Activated T-cell treated with anti-CD3 and anti-CD28 coated beads, Interleukin-2, amount 50 U/mL, for 48 hours (primary cell): ENCODE data around the gene ZNF227.
"Not testable (repeated sequence)": the region's sequence is repeated elsewhere in the genome, so short reads cannot be mapped to it uniquely, and the experiment has no call there.

Source experiments
- DNase-seq, 2 experiments: peaks; one replicate each; pipeline ENCODE4 v3.0.0-alpha.2; 2020

The ZNF227 gene

GRCh38 chr19:44253392-44253791 lies 41.1 kb downstream of the ZNF227 start:
- not testable (repeated sequence) for DNase-seq

- no peak for DNase-seq
These were observed 42.2 kb downstream of the ZNF227 start for GRCh38 chr19:44254496-44254895.

DNA sequence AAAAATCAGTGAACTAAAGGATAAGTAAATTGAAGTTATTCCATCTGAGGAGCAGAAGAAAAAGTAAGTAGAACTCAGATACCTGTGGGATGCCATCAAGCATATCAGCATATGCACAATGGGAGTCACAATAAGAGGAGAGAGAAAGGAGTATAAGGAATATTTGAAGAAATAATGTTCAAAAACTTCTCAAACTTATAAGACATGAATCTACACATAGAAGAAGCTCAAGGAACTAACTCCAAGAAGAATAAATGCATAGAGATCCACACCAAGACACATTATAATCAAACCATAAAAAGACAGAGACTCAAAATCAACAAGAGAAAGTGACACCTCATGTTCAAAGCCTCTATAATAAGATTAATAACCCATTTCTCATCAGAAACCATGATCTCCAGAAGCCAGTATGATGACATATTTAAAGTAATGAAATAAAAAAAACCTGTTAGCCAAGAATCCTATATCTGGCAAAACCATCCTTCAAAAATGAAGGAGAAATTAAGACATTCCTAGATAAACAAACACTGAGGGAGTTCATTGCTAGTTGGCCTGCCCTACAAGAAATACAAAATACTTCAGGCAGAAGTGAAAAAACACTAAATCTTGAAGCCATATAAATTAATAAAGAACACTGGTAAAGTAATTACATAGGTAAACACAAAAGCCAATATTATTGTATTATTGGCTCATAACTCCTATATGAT lies 43.5 kb downstream of the ZNF227 start:
- DNase-seq, result no peak

GRCh38 chr19:44258136-44258535 lies 45.8 kb downstream of the ZNF227 start:
- no peak for DNase-seq

- DNase-seq, result no peak
These were observed 46.6 kb downstream of the ZNF227 start for GRCh38 chr19:44258835-44259413.

GRCh38 chr19:44260343-44260681 lies 48.0 kb downstream of the ZNF227 start:
- no peak for DNase-seq

DNA sequence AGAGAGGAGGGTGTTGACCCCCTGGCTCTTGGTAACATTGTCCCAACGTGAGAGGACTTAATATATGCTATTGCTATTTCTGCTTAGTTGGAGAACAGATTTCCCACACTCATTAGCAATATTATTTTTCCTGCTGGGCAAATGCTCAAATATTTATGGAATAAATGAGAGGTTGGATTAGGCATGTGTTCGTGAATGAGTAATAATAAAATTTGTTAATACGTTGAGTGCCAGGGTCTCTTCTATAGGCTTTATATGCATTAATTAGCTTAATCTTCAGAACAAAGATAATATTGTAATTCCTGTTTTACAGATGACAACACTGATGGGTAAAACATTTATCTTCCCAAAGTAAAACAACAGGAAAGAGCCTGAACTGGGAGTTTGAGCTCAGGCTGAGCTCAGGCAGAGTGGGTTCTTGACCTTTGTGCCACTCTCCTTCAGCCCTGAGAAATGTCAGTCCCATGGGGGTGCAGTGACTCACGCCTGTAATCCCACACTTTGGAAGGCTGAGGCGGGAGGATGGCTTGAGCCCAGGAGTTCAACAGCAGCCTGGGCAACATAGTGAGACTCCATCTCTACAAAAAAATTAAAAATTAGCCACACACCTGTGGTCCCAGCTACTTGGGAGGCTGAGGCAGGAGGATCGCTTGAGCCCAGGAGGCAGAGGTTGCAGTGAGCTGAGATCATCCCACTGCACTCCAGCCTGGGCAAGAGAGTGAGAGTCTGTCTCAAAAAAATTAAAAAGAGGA lies 48.5 kb downstream of the ZNF227 start:
- DNase-seq, result no peak

- no peak for DNase-seq
These were observed 65.0 kb downstream of the ZNF227 start for GRCh38 chr19:44277331-44277730.

DNA sequence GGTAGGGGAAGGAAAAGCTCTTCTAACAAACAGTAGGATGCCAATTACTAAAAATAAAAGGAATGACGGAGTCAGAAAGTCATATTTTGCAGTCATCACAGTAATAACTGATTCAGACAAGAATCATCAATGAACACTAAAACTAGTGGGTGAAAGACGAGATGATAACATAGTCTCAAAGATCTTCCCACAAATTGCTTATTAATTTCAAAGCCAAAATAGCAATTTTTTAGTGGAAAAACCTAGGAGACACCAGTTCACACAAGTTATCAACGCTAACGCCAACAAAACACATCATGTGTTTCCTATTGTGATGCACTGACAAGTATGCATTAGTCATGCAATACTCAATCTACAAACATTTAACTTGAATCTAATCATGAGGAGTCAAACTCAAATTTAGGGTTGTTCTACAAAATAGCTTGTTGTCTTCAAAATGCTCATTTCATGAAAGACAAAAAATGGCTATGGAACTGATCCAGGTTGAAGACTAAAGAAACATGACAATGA lies 65.9 kb downstream of the ZNF227 start:
- no peak for DNase-seq

DNA sequence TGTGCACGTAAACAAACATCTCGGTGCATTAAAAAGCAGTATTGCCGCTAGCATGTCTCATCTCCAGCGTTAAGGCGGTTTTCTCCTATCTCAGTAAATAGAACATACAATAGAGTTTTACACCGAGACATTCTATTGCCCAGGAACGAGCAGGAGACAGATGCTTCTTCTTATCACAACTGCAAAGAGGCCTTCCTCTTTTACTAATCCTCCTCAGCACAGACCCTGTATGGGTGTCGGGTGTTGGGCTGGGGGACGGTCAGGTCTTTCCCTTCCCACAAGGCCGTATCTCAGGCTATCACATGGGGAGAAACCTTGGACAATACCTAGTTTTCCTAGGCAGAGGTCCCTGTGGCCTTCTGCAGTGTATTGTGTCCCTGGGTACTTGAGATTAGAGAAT lies 68.6 kb downstream of the ZNF227 start:
- DNase-seq, result no peak

GRCh38 chr19:44282846-44283245 lies 70.5 kb downstream of the ZNF227 start:
- DNase-seq, result no peak

GRCh38 chr19:44284968-44285367 lies 72.6 kb downstream of the ZNF227 start:
- DNase-seq, result no peak
